GM12875 (cell line): ENCODE data around the gene PIP4K2A.

ENCODE experiments used
- H3K4me3 ChIP-seq: one replicate; pipeline ENCODE4 v1.5.1; 2011; ENCODE audit warnings: low read depth, low read length, control low read depth
- CTCF ChIP-seq: IDR thresholded peaks from 2 replicates; pipeline ENCODE4 v1.5.1; 2011; ENCODE audit warnings: low read depth, mild to moderate bottlenecking, control low read depth, inconsistent platforms, low read length, moderate library complexity, borderline replicate concordance; ENCODE audit not compliant: insufficient read depth

PIP4K2A gene

DNA sequence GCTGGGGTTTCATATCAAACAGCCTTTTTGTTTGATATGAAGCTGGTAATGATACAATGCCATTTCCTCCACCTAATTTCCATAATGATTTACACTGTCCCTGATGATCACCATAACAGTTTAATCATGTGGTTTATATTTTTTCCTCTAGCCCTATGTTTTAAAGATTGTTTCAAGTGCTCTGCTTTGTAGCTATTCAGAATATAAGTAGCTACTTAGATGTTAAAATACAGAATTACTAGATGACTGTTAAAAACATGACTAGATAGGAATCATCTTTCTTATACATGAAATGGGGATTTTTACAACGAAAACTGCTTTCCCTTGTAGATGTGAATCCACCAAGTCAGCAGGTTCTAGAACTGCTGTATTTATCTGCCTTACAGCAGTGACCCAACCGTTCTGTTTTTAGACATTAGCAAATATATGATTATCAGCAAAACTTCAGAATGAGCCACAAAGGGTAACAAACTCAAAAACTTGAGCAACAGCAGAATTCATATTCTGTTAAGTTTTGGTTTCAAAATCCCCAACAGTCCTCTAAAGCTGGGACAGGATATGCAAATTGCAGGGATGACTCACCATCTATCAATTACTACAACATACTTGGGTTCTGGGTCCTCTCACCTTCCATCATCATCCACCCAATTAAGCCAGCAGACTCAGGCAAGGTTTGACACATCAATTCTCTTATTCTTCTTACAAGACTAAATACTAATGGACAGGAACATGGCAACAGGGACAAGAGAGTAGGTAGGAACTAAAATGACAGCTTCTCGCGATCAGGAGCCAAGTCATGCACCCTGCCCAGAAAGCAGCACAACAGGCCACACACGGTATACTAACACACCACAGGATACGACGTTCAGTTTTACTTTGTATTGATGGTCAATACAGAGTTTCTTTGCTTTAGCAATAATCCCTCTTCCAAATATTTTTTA is 83.9 kb downstream of the PIP4K2A start:
- no peak for TF ChIP-seq CTCF
- peak overlapping the region; percentile 17 for H3K4me3 ChIP-seq

- peak overlapping the region; percentile 11 for H3K4me3 ChIP-seq
These were observed 84.5 kb downstream of the PIP4K2A start for GRCh38 chr10:22629852-22630233.

DNA sequence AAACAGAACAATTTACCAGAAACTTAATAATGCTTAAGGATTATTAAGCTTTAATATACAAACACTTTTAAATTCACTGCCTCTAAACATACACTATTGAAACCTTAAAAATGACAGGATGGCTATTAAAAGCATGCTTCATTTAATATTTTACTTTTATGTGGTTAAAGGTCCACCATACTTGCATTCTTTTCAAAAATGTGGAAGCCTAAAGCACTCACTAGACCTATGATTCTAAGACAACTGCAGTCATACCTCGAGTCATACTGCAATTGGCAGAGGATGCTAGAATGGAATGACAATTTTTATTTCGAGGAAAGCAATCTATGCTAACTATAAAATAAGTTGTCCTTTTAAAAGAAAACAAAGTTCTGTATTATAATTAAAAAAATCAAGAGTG is 85.3 kb downstream of the PIP4K2A start:
- H3K4me3 ChIP-seq = no peak overlapping the region
- TF ChIP-seq CTCF = no peak

More at GRCh38 chr10:22629852-22630233, 84.5 kb downstream of the PIP4K2A start:
- TF ChIP-seq CTCF = no peak

GRCh38 chr10:22628309-22628708 is 86.1 kb downstream of the PIP4K2A start:
- no peak for TF ChIP-seq CTCF
- no peak overlapping the region for H3K4me3 ChIP-seq

- no peak for TF ChIP-seq CTCF
- no peak overlapping the region for H3K4me3 ChIP-seq
These were observed 87.6 kb downstream of the PIP4K2A start for GRCh38 chr10:22626784-22627183.

DNA sequence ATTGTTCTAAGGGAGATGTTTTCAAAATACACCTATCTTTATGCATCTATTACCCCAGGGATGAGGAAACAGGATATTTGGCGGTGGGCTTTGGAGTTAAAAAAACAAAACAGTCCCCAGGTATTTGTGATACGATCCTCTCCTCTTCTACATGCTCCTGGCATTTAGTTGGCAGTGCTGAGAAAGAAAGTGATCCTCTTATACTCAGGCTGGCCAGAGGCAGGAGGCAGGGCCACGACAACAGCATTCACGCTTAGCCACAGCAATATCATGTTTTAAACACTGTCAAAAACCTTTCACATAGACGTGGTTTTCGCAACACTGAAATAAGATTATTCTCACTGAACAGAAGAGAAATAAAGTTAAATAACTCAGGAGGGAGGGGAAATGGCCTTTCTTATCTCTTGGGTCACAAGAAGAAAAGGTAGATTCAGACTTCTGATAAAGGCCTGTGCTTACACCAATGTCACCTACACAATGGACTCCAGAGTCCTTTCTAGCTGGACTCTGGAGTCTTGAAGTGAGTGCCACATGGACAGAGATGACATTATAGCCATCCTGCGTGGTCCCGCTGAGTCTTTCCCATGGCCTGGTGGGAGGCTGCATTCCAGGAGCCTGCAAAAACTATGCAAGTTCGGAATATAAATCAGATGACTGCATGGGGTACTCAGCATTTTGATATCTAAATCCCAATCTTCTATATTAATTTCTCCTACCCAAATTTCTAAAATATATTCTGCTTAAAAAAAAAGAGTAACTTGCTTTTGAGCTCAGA is 88.7 kb downstream of the PIP4K2A start:
- no peak for TF ChIP-seq CTCF

DNA sequence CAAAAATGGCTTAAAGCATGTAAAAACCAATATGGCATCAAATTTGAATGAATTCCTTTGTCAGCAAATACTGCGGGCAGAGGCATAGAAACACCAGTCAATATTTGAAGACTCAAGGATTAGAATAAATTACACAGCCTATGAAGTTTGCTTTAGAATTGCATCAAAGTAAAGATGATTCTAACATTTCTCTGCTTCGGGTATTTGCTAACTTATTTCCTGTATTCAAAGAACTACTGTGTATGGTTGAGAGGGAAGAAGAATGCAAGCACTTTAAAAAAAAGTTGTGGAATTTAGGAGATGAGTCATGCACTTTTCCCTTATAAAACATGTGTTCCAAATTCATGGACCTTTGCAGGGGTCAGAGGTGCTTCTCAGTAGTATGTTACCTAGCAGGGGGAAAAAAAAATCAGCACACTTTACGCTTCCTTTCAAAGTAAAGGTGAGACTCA is 90.1 kb downstream of the PIP4K2A start:
- no peak for TF ChIP-seq CTCF
- no peak overlapping the region for H3K4me3 ChIP-seq

More for the DNA sequence above, 88.7 kb downstream of the PIP4K2A start:
- H3K4me3 ChIP-seq = no peak overlapping the region
